Natural killer cell treated with Interleukin-12 subunit alpha and Interleukin-12 subunit beta and Interleukin-15 and Interleukin-18, amount 100 ng/mL, for 72 hours (primary cell): ENCODE data around the gene TTLL1. TPM values are rescaled to one million over a fixed set of nuclear protein-coding genes. Genes with fewer than 3 reads are reported as not detected.
"Not testable (repeated sequence)": the region's sequence is repeated elsewhere in the genome, so short reads cannot be mapped to it uniquely, and the experiment has no call there.

Experiments
- ATAC-seq, 2 donors: fragments of 150-1000 bp; cut with Tn5 transposase in 1 of 2; sonication (Bioruptor Pico), chemical (Tn5 transposase) in 1 of 2; 2 replicates each; pipeline ENCODE4 v1.10.0; 2021
- DNase-seq: peaks from one replicate; pipeline ENCODE4 v3.0.0; 2022; ENCODE audit warnings: low spot score
- H3K27ac Mint-ChIP-seq, 2 donors: 1 replicate in 1 of 2; 2 replicates in 1 of 2; pipeline ENCODE4 v1.8.0; 2022; ENCODE audit warnings: mixed read lengths in 2 of 2, mild to moderate bottlenecking in 1 of 2, moderate library complexity in 1 of 2
- H3K27me3 Mint-ChIP-seq, 2 donors: 1 replicate in 1 of 2; 2 replicates in 1 of 2; pipeline ENCODE4 v1.8.0; 2022; ENCODE audit warnings: mixed read lengths in 2 of 2
- H3K36me3 Mint-ChIP-seq: one replicate; pipeline ENCODE4 v1.8.0; 2022; ENCODE audit warnings: mixed read lengths
- H3K4me1 Mint-ChIP-seq, 2 donors: 1 replicate in 1 of 2; 2 replicates in 1 of 2; pipeline ENCODE4 v1.8.0; 2022; ENCODE audit warnings: low read depth in 2 of 2, mixed read lengths in 2 of 2, mild to moderate bottlenecking in 1 of 2
- H3K4me3 Mint-ChIP-seq: one replicate; pipeline ENCODE4 v1.8.0; 2022; ENCODE audit warnings: mixed read lengths
- H3K9me3 Mint-ChIP-seq: 2 replicates; pipeline ENCODE4 v1.8.0; 2022; ENCODE audit warnings: mixed read lengths
- total RNA-seq, 2 donors: library from RNA; stranded (reverse); gene quantifications; one replicate each; pipeline ENCODE4 v1.2.3, GENCODE V29; 2022

TTLL1 gene
- total RNA-seq, 2 donors from 2014 or later: 0.95 to 2.6 TPM

DNA sequence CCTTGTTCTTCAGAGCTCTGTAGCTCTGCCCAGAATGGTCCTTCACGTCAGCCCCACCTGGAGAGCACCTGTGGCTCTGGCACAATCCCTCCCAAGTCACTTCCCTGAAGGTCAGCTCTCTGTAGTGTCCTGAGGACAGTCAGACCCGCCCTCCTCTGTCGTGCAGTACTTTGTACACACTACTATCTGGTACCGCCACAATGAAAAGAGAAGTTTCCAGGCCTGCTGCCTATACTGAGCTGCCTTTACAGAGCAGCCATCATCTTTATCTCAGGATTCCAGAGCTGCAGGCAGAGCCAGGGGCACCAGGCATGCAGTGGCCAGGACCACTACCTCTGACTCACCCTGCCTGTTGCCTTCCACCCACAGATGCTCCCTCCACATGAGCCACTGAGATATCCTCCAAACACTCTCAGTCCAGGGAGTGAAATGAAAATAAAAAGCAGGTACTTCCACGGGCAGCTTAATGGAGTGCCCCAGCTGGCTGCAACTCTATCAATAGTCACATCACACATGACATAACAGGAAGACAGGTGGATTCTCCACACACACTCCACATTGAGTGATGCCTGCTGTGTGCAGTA, 81.6 kb downstream of the TTLL1 start:
- no peaks in the 10 kb centered on the region for H3K36me3 Mint-ChIP-seq
- H3K4me1 Mint-ChIP-seq: peaks cover 38 to 51% of the 10 kb centered on the region in 2 donors
- peak overlapping the region in 1 of 2 donors; percentile 65 for H3K27ac Mint-ChIP-seq
- no peaks in the 10 kb centered on the region for H3K9me3 Mint-ChIP-seq
- no peaks in the 10 kb centered on the region for H3K27me3 Mint-ChIP-seq
- no peak for DNase-seq
- ATAC-seq: peak in 1 of 2 donors; percentile 34
- H3K4me3 Mint-ChIP-seq: no peak overlapping the region

DNA sequence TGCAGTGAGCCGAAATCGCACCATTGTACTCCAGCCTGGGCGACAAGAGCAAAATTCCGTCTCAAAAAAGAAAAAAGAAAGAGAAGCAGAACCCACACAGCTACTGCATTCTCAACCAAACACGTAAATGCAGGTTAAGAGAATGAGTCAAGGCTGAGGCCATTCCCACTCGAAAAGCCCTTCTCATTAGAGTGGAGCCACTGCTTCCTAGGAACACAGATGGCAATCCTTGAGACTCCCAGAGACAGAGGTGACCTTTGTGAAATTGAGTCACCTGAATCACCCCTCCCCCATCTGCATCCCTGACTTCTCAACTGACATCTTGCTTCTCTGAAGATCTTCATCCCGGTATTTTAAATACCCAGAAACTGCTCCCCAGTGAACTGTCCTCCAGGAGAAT, 82.4 kb downstream of the TTLL1 start:
- DNase-seq (no peak), ATAC-seq (no peak)
- Mint-ChIP-seq H3K36me3 (no peaks in the 10 kb centered on the region), H3K4me1 (peaks cover 46 to 60% of the 10 kb centered on the region in 2 donors), H3K4me3 (no peak overlapping the region), H3K27me3 (no peaks in the 10 kb centered on the region), H3K9me3 (no peaks in the 10 kb centered on the region), H3K27ac (peak overlapping the region in 1 of 2 donors; percentile 65)

GRCh38 chr22:43006016-43006505, 83.1 kb downstream of the TTLL1 start:
- Mint-ChIP-seq H3K4me3 (no peak overlapping the region), H3K36me3 (no peaks in the 10 kb centered on the region), H3K4me1 (peaks cover 52 to 62% of the 10 kb centered on the region in 2 donors), H3K27ac (peak overlapping the region; percentile 69 to 72), H3K27me3 (no peaks in the 10 kb centered on the region), H3K9me3 (no peaks in the 10 kb centered on the region)
- DNase-seq: no peak
- no peak for ATAC-seq

GRCh38 chr22:43005106-43005505, 84.1 kb downstream of the TTLL1 start:
- ATAC-seq: no peak
- DNase-seq: no peak
- no peaks in the 10 kb centered on the region for H3K36me3 Mint-ChIP-seq
- peaks cover 62 to 72% of the 10 kb centered on the region in 2 donors for H3K4me1 Mint-ChIP-seq
- no peaks in the 10 kb centered on the region for H3K27me3 Mint-ChIP-seq
- H3K4me3 Mint-ChIP-seq: peak overlapping the region; percentile 43
- no peaks in the 10 kb centered on the region for H3K9me3 Mint-ChIP-seq
- peak overlapping the region; percentile 69 to 72 for H3K27ac Mint-ChIP-seq

- H3K4me1 Mint-ChIP-seq: peaks cover 64 to 72% of the 10 kb centered on the region in 2 donors
- peak overlapping the region; percentile 69 to 72 for H3K27ac Mint-ChIP-seq
- DNase-seq (peak; percentile 76), ATAC-seq (peak; percentile 84 to 85)
- H3K27me3 Mint-ChIP-seq: no peaks in the 10 kb centered on the region
- H3K9me3 Mint-ChIP-seq: no peaks in the 10 kb centered on the region
- H3K36me3 Mint-ChIP-seq: no peaks in the 10 kb centered on the region
- peak overlapping the region; percentile 65 for H3K4me3 Mint-ChIP-seq
Observed at GRCh38 chr22:43004362-43005035, 84.7 kb downstream of the TTLL1 start.

DNA sequence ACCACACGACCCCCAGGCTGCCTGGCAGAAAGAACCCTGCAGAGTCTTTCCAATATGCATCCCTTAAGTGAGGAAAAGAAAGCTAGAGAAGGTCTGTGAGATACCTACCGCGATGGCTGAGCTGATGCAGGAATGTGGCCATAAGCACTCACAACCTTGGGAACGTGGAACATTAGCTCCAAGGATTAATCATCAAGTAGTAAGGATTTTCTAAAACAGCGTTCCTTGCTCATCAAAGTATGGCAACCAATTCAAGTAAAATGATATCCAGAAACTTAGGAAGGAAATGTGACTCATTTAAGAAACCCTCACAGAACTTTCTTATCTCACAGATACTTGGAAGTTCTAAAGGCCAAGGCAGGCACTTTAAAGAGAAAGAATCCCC, 87.0 kb downstream of the TTLL1 start:
- peak overlapping the region; percentile 85 for H3K4me3 Mint-ChIP-seq
- peak overlapping the region; percentile 13 to 72 for H3K27ac Mint-ChIP-seq
- no peaks in the 10 kb centered on the region for H3K36me3 Mint-ChIP-seq
- no peaks in the 10 kb centered on the region for H3K27me3 Mint-ChIP-seq
- H3K4me1 Mint-ChIP-seq: peaks cover 73 to 86% of the 10 kb centered on the region in 2 donors
- no peaks in the 10 kb centered on the region for H3K9me3 Mint-ChIP-seq
- no peak for DNase-seq
- ATAC-seq: no peak

- ATAC-seq (peak in 1 of 2 donors; percentile 41), DNase-seq (no peak)
- no peaks in the 10 kb centered on the region for H3K9me3 Mint-ChIP-seq
- peak overlapping the region; percentile 59 to 72 for H3K27ac Mint-ChIP-seq
- H3K4me3 Mint-ChIP-seq: peak overlapping the region; percentile 85
- H3K4me1 Mint-ChIP-seq: peaks cover 69 to 85% of the 10 kb centered on the region in 2 donors
- H3K36me3 Mint-ChIP-seq: no peaks in the 10 kb centered on the region
- H3K27me3 Mint-ChIP-seq: no peaks in the 10 kb centered on the region
Observed at GRCh38 chr22:43001271-43002201, 87.7 kb downstream of the TTLL1 start.

GRCh38 chr22:43000441-43001175, 88.6 kb downstream of the TTLL1 start:
- no peaks in the 10 kb centered on the region for H3K36me3 Mint-ChIP-seq
- ATAC-seq (peak; percentile 57 to 69), DNase-seq (no peak)
- peaks cover 70 to 75% of the 10 kb centered on the region in 2 donors for H3K4me1 Mint-ChIP-seq
- no peaks in the 10 kb centered on the region for H3K9me3 Mint-ChIP-seq
- H3K27me3 Mint-ChIP-seq: no peaks in the 10 kb centered on the region
- peak overlapping the region; percentile 59 to 72 for H3K27ac Mint-ChIP-seq
- H3K4me3 Mint-ChIP-seq: peak overlapping the region; percentile 85

DNA sequence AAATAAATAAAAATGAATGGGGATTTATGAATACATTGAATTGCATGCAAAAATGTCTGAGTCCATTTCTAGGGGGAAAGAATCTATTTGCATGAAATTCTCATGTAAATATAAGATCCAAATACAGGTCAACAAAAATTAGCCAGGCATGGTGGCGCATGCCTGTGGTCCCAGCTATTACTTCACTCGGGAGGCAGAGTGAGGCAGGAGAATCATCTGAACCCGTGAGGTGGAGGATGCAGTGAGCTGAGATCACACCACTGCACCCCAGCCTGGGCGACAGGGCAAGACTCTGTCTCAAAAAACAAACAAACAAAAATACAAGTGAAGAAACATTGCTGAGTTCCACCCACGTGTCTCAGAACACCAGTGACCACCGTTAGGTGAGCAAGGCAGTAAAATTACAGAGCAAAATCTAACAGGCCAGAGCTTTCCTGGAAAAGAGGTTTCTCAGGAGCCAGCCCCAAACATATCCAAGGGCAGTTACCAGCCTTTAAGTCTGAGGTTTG, 91.6 kb downstream of the TTLL1 start:
- H3K9me3 Mint-ChIP-seq: no peaks in the 10 kb centered on the region
- no peaks in the 10 kb centered on the region for H3K27me3 Mint-ChIP-seq
- peaks cover 61% of the 10 kb centered on the region in 2 donors for H3K4me1 Mint-ChIP-seq
- peak overlapping the region; percentile 34 to 63 for H3K27ac Mint-ChIP-seq
- ATAC-seq: no peak
- no peak for DNase-seq
- peak overlapping the region; percentile 30 for H3K4me3 Mint-ChIP-seq
- no peaks in the 10 kb centered on the region for H3K36me3 Mint-ChIP-seq

GRCh38 chr22:42996646-42997365, 92.4 kb downstream of the TTLL1 start:
- H3K4me1 Mint-ChIP-seq: peaks cover 53 to 54% of the 10 kb centered on the region in 2 donors
- no peak for ATAC-seq

DNA sequence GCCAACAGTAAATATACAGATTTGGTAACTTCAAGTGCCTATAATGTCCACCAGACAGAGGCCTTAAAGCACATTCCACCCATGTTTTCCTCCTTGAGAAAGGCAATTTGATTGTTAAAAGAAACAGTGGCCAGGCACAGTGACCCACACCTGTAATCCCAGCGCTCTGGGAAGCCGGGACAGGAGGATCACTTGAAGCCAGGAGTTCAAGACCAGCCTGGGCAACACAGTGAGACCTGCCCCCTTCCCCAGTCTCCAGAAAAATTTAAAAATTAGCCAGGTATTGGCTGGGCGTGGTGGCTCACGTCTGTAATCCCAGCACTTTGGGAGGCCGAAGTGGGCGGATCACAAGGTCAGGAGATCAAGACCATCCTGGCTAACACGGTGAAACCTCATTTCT, 93.5 kb downstream of the TTLL1 start:
- not testable (repeated sequence) for H3K27ac Mint-ChIP-seq

More at GRCh38 chr22:42996646-42997365, 92.4 kb downstream of the TTLL1 start:
- Mint-ChIP-seq H3K9me3 (no peaks in the 10 kb centered on the region), H3K36me3 (no peaks in the 10 kb centered on the region), H3K4me3 (no peak overlapping the region), H3K27me3 (no peaks in the 10 kb centered on the region), H3K27ac (no peak overlapping the region)
- no peak for DNase-seq

DNA sequence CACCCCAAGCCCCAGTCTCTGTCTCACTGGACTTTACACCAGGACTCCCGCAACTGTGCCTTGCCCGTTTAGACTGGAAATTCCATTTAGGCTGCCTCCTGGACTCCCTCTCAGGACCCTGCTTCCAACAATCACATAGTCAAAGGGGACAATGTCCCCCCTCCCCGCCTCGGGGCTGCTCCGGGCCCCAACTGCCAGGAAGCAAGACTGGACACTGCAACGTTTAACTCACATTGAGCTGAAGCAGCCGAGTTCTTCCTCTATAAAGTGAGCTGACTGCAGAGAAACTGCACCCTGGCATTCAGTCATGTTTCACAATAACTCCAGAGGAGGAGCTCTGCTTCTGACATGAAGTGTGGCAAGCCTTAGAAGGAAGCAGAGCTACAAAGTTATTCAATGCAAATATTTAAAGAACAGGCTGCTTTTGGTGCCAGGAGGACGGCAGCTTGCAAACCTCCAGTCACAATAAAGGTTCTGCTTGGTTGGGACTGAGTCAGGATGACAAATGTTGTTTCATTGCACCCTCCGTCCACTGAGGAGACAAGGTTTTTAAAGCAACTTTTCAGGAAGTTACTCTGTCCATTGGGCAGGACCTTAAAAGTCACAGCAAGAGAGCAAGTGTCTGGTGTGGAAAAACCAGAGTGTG, 94.2 kb downstream of the TTLL1 start:
- no peak for DNase-seq
- Mint-ChIP-seq H3K4me1 (peaks cover 40 to 44% of the 10 kb centered on the region in 2 donors), H3K36me3 (no peaks in the 10 kb centered on the region)

More for the DNA sequence above, 93.5 kb downstream of the TTLL1 start:
- not testable (repeated sequence) for H3K27me3 Mint-ChIP-seq, H3K9me3 Mint-ChIP-seq, DNase-seq, ATAC-seq, H3K36me3 Mint-ChIP-seq, H3K4me3 Mint-ChIP-seq
- peaks cover 41 to 45% of the 10 kb centered on the region in 2 donors for H3K4me1 Mint-ChIP-seq

More for the DNA sequence above, 94.2 kb downstream of the TTLL1 start:
- H3K9me3 Mint-ChIP-seq: no peaks in the 10 kb centered on the region
- ATAC-seq: peak; percentile 45 to 48
- H3K4me3 Mint-ChIP-seq: no peak overlapping the region
- no peaks in the 10 kb centered on the region for H3K27me3 Mint-ChIP-seq
- peak overlapping the region in 1 of 2 donors; percentile 10 for H3K27ac Mint-ChIP-seq
